Mesenchymal stem cell (in vitro differentiated cells and primary cell): ENCODE measurements around the gene TXNDC16.

Source experiments
- DNase-seq: peaks from one replicate; pipeline ENCODE4 v3.0.0-alpha.2; 2013
- H2AFZ ChIP-seq: one replicate; pipeline ENCODE4 v1.6.1; 2013; ENCODE audit warnings: low read depth, mild to moderate bottlenecking, control low read depth, inconsistent platforms, low read length, moderate library complexity
- H2AK5ac ChIP-seq: 2 replicates; pipeline ENCODE4 v1.6.1; 2013; ENCODE audit warnings: low read length, moderate library complexity, mild to moderate bottlenecking, inconsistent platforms; ENCODE audit not compliant: severe bottlenecking
- H2BK120ac ChIP-seq: one replicate; pipeline ENCODE4 v1.6.1; 2013; ENCODE audit warnings: low read depth, mild to moderate bottlenecking, inconsistent platforms, low read length, moderate library complexity
- H2BK12ac ChIP-seq, 2 experiments: one replicate each; pipeline ENCODE4 v1.6.1; 2013; ENCODE audit warnings: inconsistent platforms in 2 of 2, low read length in 2 of 2, mild to moderate bottlenecking in 2 of 2, moderate library complexity in 2 of 2, control low read depth in 1 of 2
- H2BK15ac ChIP-seq: one replicate; pipeline ENCODE4 v1.6.1; 2013; ENCODE audit warnings: mild to moderate bottlenecking, low read depth, inconsistent platforms; ENCODE audit not compliant: poor library complexity, severe bottlenecking
- H2BK5ac ChIP-seq: 2 replicates; pipeline ENCODE4 v1.6.1; 2013; ENCODE audit warnings: low read depth, mild to moderate bottlenecking, low read length, control low read depth, inconsistent platforms; ENCODE audit not compliant: poor library complexity, severe bottlenecking
- H3K14ac ChIP-seq, 2 experiments: one replicate each; pipeline ENCODE4 v1.6.1; 2013; ENCODE audit warnings: inconsistent platforms in 2 of 2, low read length in 2 of 2, control low read depth in 1 of 2, mild to moderate bottlenecking in 1 of 2, moderate library complexity in 1 of 2
- H3K18ac ChIP-seq, 2 experiments: one replicate each; pipeline ENCODE4 v1.6.1; 2013; ENCODE audit warnings: inconsistent platforms in 2 of 2, low read length in 2 of 2, control low read depth in 1 of 2, low read depth in 1 of 2, mild to moderate bottlenecking in 1 of 2
- H3K23ac ChIP-seq, 2 experiments: one replicate each; pipeline ENCODE4 v1.6.1; 2013; ENCODE audit warnings: inconsistent platforms in 2 of 2, low read length in 2 of 2, mild to moderate bottlenecking in 2 of 2, moderate library complexity in 2 of 2, control low read depth in 1 of 2
- H3K27ac ChIP-seq: 2 replicates; pipeline ENCODE4 v1.5.1; 2013; ENCODE audit warnings: mild to moderate bottlenecking, moderate library complexity, low read length, control low read depth, inconsistent platforms; ENCODE audit not compliant: poor library complexity, severe bottlenecking
- H3K27me3 ChIP-seq, 2 experiments: 2 replicates each; pipeline versions ENCODE4 v1.6.1 to v1.7.0; 2013; ENCODE audit warnings: low read length in 2 of 2, mild to moderate bottlenecking in 2 of 2, moderate library complexity in 2 of 2, control low read depth in 1 of 2, inconsistent platforms in 1 of 2; ENCODE audit not compliant: control insufficient read depth in 1 of 2, insufficient read depth in 1 of 2
- H3K36me3 ChIP-seq, 2 experiments: 2 replicates each; pipeline versions ENCODE4 v1.6.1 to v1.7.0; 2013; ENCODE audit warnings: low read length in 2 of 2, control low read depth in 1 of 2, inconsistent platforms in 1 of 2, low read depth in 1 of 2, mild to moderate bottlenecking in 1 of 2; ENCODE audit not compliant: insufficient read depth in 2 of 2, control insufficient read depth in 1 of 2
- H3K4ac ChIP-seq, 2 experiments: one replicate each; pipeline ENCODE4 v1.6.1; 2013; ENCODE audit warnings: inconsistent platforms in 2 of 2, low read length in 2 of 2, mild to moderate bottlenecking in 2 of 2, moderate library complexity in 2 of 2, control low read depth in 1 of 2, low read depth in 1 of 2
- H3K4me1 ChIP-seq: 2 replicates; pipeline ENCODE4 v1.6.1; 2013; ENCODE audit warnings: low read depth, low read length, control low read depth; ENCODE audit not compliant: control insufficient read depth, insufficient read depth
- H3K4me2 ChIP-seq: 2 replicates; pipeline ENCODE4 v1.6.1; 2013; ENCODE audit warnings: low read length, mild to moderate bottlenecking, inconsistent platforms; ENCODE audit not compliant: poor library complexity, severe bottlenecking
- H3K4me3 ChIP-seq, 2 experiments: 2 replicates each; pipeline versions ENCODE4 v1.5.1 to v1.7.0; 2013; ENCODE audit warnings: low read length in 2 of 2, mild to moderate bottlenecking in 2 of 2, control low read depth in 1 of 2, low read depth in 1 of 2; ENCODE audit not compliant: insufficient read depth in 1 of 2
- H3K79me1 ChIP-seq: replicated peaks from 2 replicates; pipeline ENCODE4 v1.6.1; 2013; ENCODE audit warnings: mild to moderate bottlenecking, control low read depth, low read length, inconsistent platforms; ENCODE audit not compliant: poor library complexity, severe bottlenecking
- H3K9ac ChIP-seq: 2 replicates; pipeline ENCODE4 v1.7.0; 2013; ENCODE audit warnings: mild to moderate bottlenecking, low read length, moderate library complexity
- H3K9me3 ChIP-seq: 2 replicates; pipeline ENCODE4 v1.7.0; 2013; ENCODE audit warnings: mild to moderate bottlenecking, low read length; ENCODE audit not compliant: control insufficient read depth
- H4K8ac ChIP-seq: one replicate; pipeline ENCODE4 v1.6.1; 2013; ENCODE audit warnings: inconsistent platforms, mild to moderate bottlenecking, low read length, moderate library complexity
- H4K91ac ChIP-seq: one replicate; pipeline ENCODE4 v1.6.1; 2013; ENCODE audit warnings: mild to moderate bottlenecking, low read length, inconsistent platforms
- WGBS: methylation state at CpG from one replicate; pipeline ENCODE4 v1.1.7; 2013; ENCODE audit warnings: mixed read lengths; 5-methylcytosine and 5-hydroxymethylcytosine counted together

TXNDC16 gene

DNA sequence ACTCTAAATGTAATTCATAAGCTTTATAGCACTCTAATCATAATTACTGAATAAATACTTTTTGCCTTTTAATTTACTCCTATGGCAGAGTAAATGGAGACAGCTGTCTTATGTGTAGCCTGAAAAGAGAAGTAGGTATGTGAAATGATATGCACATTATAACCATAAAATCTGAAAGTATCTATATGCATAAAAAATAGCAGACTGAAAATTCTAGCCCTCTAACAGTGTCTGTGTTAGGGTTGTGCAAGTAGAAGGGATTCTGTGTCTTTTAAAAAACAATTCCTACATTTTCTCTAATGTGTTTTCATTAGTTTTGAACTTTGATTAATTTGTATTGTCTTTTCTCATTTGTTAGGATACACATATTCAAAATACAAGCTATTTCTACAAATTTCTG is 94.9 kb downstream of the TXNDC16 start:
- Histone ChIP-seq H3K79me1 (no peaks in the 10 kb centered on the region), H3K23ac (no peak overlapping the region), H2AK5ac (no peak overlapping the region), H3K4ac (no peak overlapping the region), H3K4me1 (no peaks in the 10 kb centered on the region), H2BK120ac (no peak overlapping the region), H3K27me3 (no peaks in the 10 kb centered on the region), H4K91ac (no peak overlapping the region), H3K9me3 (no peaks in the 10 kb centered on the region), H3K18ac (no peak overlapping the region), H3K27ac (peak overlapping the region; percentile 77), H2BK15ac (no peak overlapping the region), H2BK5ac (no peak overlapping the region), H3K9ac (no peak overlapping the region), H3K4me2 (no peak overlapping the region), H2AFZ (no peak overlapping the region), H3K4me3 (no peak overlapping the region), H3K36me3 (no peaks in the 10 kb centered on the region), H3K14ac (no peak overlapping the region), H4K8ac (no peak overlapping the region), H2BK12ac (no peak overlapping the region)
- no peak for DNase-seq

DNA sequence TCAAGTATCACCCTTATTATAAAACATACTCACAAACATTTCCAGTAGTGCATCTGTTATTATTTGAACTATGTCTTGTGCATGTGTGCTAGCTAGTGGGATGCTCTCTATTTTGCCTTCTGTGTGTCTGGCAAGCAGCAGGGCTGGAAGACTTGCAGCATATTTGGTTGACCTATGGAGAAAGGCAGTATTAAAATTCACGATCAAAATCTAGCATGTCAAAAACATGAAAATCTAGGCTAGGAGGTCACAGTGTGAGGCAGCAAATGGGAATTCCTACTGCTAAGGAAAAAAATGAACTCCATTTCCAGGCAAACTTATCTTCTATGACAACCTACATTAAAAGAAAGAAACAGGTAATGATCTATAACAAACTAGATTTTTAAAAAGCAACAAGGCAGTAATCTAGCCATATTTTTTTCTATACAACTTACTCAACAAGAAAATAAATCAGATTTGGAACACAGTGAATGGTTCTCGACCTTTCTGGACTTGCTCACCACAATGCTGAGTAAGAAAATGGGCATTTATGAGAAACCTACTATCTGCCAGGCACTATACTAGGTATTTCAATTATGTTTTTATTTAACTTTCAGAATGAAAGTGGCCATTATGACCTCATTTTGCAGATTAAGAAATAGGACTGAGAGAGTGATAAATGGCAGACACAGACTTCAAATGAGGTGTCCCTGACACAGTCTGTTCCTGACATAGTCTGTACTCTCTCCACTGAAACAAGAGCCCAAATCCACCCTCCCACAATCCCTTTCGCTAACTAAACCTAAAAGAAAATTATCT is 96.8 kb downstream of the TXNDC16 start:
- Histone ChIP-seq H4K91ac (no peak overlapping the region), H2BK5ac (no peak overlapping the region), H3K4me2 (no peak overlapping the region), H2BK12ac (no peak overlapping the region), H2BK15ac (no peak overlapping the region), H2BK120ac (no peak overlapping the region), H3K9ac (no peak overlapping the region), H2AFZ (no peak overlapping the region), H3K4me3 (no peak overlapping the region), H2AK5ac (no peak overlapping the region), H4K8ac (no peak overlapping the region), H3K23ac (no peak overlapping the region), H3K79me1 (no peaks in the 10 kb centered on the region), H3K27me3 (no peaks in the 10 kb centered on the region), H3K27ac (no peak overlapping the region), H3K14ac (no peak overlapping the region), H3K18ac (peak overlapping the region in 1 of 2 experiments; percentile 1), H3K4me1 (no peaks in the 10 kb centered on the region), H3K36me3 (no peaks in the 10 kb centered on the region), H3K9me3 (no peaks in the 10 kb centered on the region), H3K4ac (no peak overlapping the region)
- WGBS = no CpG with 5 or more reads among the region's 3 CpGs
- DNase-seq = peak; percentile 70

DNA sequence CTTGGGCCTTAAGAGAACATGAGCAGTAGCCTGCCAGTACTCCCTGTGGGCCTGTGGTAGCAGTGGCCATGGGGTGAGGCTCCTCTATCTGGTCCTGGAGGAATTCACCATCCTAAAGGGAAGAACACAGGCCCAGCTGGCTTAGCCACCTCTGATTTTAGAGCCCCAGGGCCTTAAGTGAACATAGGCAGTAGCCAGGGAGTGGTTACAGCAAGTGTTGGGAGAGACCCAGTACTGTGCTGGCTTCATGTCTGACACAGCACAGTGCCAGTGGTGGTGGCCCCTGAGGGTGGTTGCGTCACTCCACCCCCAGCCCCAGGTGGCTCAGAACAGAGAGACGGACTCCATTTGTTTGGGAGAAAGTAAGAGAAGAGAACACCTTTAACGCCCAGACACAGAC is 105.1 kb downstream of the TXNDC16 start:
- Histone ChIP-seq H3K23ac (no peak overlapping the region), H4K91ac (no peak overlapping the region), H2BK120ac (no peak overlapping the region), H2AK5ac (no peak overlapping the region), H2BK12ac (no peak overlapping the region), H2BK5ac (no peak overlapping the region), H3K4me1 (peaks cover 1% of the 10 kb centered on the region), H3K79me1 (no peaks in the 10 kb centered on the region), H2BK15ac (no peak overlapping the region), H2AFZ (no peak overlapping the region), H3K36me3 (no peaks in the 10 kb centered on the region), H3K27me3 (no peaks in the 10 kb centered on the region), H3K9ac (no peak overlapping the region), H3K4me3 (no peak overlapping the region), H3K9me3 (no peaks in the 10 kb centered on the region), H3K4ac (no peak overlapping the region), H3K4me2 (no peak overlapping the region), H3K27ac (no peak overlapping the region), H3K14ac (no peak overlapping the region), H3K18ac (no peak overlapping the region), H4K8ac (peak overlapping the region; percentile 36)
- WGBS = 82% methylated on average over 2 of the region's 3 CpGs
- no peak for DNase-seq

DNA sequence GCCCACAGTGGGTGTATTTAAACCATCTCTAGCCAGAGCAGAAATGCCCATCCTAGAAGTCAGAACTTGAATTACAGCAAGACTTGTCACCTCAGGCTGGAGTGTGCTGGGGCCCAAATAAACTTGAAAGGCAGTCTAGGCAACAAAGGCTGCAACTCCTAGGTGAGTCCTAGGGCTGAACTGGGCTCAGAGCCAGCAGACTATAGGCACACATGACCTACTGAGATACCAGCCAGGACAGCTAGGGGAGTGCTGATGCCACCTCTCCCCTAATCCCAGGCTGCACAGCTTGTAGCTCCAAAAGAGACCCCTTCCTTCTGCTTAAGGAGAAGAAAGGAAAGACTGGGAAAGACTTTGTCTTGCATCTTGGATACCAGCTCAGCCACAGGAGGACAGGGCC is 106.0 kb downstream of the TXNDC16 start:
- H3K4me2 ChIP-seq = no peak overlapping the region
- no peak overlapping the region for H3K27ac ChIP-seq
- H3K36me3 ChIP-seq = no peaks in the 10 kb centered on the region
- no peak overlapping the region for H2BK5ac ChIP-seq
- no peaks in the 10 kb centered on the region for H3K9me3 ChIP-seq
- no peaks in the 10 kb centered on the region for H3K27me3 ChIP-seq
- no peak overlapping the region for H2BK12ac ChIP-seq
- no peak overlapping the region for H2AFZ ChIP-seq
- no peak overlapping the region for H3K9ac ChIP-seq
- no peak overlapping the region for H4K91ac ChIP-seq
- no peak overlapping the region for H4K8ac ChIP-seq
- no peak overlapping the region for H2BK15ac ChIP-seq
- H3K18ac ChIP-seq = no peak overlapping the region
- no peak overlapping the region for H3K23ac ChIP-seq
- H3K4ac ChIP-seq = no peak overlapping the region
- H3K79me1 ChIP-seq = no peaks in the 10 kb centered on the region
- no peak overlapping the region for H2BK120ac ChIP-seq
- DNase-seq = no peak
- H2AK5ac ChIP-seq = no peak overlapping the region
- H3K4me1 ChIP-seq = peaks cover 1% of the 10 kb centered on the region
- no peak overlapping the region for H3K14ac ChIP-seq
- H3K4me3 ChIP-seq = no peak overlapping the region
